ENCODE data around the gene YIF1B.
"Not testable (repeated sequence)": the region's sequence is repeated elsewhere in the genome, so short reads cannot be mapped to it uniquely, and the experiment has no call there.

The YIF1B gene, protein sequence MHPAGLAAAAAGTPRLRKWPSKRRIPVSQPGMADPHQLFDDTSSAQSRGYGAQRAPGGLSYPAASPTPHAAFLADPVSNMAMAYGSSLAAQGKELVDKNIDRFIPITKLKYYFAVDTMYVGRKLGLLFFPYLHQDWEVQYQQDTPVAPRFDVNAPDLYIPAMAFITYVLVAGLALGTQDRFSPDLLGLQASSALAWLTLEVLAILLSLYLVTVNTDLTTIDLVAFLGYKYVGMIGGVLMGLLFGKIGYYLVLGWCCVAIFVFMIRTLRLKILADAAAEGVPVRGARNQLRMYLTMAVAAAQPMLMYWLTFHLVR

DNA sequence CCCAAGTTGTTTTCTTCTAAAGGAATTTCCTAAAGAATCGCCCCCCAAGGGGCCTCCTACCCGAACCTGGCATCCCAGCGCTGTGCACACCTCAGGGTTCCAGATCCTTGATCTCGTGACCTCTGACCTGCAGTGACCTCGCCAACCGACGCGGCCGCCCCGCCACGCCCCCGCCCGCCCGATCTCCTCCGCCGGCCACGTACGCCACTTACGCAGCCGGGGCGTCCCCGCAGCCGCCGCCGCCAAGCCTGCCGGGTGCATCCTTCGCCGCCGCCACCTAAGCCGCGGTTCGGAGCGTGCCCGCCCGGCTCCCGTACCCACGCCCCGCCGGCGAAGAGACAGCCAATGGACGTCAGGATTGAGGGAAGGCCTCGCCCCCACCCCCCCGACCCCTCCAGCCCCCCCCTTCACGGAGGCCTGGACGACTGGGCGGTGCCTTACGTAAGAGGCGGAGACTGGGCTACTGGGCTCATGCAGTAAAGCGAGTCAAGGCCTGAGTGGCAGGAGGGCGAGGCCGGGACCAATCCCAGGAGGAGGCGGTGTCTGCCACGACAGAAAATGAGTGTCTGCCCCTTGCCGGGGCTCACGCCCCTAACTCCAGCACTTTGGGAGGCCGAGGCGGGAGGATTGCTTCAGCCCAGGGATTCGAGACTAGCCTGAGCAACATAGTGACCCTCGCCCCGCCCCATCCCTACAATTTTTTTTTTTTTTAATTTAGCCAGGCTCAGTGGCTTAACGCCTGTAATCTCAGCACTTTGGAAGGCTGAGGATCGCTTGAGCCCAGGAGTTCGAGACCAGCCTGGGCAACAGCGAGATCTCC lies at the start of gene YIF1B:
Gene YIF1B, minus strand, starts transcription at position 291 of the 820 bp plus-strand sequence. Its CDS starts 30 bp downstream, at position 261.
- peak; percentile 96 to 99 for DNase-seq

DNA sequence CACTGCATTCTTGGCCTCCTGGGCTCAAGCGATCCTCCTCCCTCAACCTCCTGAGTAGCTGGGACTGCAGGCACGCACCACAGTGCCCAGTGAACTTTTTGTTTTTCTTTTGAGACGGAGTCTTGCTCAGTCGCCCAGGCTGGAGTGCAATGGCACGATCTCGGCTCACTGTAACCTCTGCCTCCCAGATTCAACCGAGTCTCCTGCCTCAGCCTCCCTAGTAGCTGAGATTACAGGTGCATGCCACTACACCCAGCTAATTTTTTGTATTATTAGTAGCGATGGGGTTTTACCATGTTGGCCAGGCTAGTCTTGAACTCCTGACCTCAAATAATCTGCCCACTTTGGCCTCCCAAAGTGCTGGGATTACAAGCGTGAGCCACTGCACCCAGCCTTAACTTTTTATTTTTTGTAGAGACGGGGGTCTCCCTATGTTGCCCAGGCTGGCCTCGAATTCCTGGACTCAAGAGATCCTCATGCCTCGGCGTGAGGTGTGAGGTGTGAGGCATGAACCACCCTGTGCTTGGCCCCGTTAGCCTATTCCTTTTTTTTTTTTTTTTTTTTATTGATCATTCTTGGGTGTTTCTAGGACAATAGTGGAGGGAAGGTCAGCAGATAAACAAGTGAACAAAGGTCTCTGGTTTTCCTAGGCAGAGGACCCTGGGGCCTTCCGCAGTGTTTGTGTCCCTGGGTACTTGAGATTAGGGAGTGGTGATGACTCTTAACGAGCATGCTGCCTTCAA lies 47.4 kb upstream of the YIF1B start:
- not testable (repeated sequence) for DNase-seq

DNA sequence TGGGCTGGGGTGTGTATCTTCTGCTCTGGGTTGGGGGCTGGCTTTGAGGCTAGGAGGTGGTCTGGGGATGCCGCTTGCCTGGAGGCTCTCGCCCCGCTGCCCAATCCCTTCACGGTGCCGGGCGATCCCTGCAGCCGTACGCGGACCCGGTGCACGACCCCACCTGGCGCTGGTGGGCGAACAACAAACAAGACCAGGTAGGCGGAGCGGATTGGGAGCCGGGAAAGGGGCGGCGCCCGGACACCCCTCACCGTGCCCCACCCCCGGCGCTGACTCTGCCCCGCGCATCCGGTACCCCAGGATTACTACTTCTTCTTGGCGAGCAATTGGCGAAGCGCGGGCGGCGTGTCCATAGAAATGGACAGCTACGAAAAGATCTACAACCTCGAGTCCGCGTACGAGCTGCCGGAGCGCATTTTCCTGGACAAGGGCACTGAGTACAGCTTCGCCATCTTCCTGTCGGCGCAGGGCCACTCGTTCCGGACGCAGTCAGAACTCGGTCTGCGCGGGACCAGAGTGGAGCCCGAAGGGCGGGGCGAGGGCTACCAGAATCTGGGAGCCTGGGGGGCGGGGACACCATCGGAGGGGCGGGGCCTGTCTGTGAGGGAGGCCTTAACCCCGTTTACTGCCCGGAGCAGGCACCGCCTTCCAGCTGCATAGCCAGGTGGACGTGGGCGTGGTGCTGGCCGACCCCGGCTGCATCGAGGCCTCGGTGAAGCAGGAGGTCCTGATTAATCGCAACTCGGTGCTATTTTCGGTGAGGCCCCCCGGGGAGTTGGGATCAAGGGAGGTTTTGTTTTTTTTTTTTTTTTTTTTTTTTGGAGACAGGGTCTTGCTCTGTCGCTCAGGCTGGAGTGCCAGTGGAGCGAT lies 46.6 kb upstream of the YIF1B start:
- DNase-seq, result peak; percentile 44 to 74

DNA sequence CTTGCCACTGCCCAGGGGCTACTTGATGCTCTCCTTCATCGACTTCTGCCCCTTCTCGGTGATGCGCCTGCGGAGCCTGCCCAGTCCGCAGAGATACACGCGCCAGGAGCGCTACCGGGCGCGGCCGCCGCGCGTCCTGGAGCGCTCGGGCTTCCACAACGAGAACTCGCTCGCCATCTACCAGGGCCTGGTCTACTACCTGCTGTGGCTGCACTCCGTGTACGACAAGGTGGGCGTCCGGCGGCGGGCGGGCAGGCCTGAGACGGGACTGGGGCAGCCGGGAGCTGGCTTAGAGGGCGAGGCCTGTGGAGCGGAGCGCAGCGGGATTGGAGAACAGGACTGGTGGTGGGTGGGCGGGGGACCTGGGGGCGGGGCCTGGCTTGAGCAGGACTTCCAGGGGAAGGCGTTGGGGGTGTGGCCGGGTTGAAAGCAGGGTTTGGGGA lies 45.9 kb upstream of the YIF1B start:
- peak; percentile 78 to 85 for DNase-seq

DNA sequence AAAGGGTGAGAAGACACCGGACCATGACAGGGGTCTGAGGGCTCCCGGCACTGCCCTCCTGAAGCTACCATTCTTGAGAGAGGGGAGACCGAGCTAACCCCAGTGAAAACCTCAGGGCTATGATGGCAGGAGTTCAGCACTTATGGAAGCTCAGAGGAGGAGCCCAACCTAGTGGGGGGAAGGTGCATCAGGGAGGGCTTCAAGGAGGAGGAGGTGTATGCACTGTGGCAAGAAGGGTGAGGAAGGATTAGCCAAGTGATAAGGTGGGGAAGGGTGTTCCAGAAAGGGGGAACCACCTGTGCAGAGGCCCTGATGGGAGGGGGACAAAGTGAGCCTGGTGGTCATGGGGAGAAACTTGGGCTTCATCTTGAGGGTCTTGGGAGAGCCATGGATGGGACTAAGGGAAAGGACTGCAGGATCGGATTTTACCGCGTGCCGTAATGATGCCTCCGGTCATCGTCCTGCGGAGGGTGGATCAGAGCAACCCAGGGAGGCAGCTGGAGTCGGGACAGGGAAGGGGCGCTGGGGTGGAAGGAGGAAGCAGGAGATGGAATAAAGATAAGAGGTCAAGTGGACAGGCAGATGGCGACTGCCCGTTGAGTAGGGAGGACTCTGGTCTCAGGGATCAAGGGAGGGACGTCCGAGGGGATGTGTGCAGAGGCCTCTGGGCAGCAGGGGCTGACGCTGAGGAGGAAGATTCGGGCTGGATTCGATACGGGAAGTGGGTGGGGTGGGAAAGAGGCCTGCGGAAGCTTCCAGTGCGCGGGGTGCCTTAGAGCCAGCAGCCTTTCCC lies 45.3 kb upstream of the YIF1B start:
- no peak for DNase-seq

DNA sequence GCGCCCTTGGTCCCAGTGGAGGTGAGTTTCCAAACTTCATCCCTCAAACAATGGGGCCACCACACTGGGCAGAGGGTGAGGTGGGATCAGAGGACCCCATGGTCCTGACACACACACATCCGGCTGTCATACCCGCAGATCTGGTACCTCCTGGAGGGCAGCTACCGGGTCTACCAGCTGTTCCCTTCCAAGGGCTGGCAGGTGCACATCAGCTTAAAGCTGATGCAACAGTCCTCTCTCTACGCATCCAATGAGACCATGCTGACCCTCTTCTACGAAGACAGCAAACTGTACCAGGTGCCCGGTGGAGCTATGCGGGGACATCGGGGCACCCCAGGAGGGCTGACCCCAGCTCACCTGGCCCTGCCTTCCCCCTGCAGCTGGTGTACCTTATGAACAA lies 44.6 kb upstream of the YIF1B start:
- peak in 1 of 2 experiments; percentile 74 for DNase-seq

DNA sequence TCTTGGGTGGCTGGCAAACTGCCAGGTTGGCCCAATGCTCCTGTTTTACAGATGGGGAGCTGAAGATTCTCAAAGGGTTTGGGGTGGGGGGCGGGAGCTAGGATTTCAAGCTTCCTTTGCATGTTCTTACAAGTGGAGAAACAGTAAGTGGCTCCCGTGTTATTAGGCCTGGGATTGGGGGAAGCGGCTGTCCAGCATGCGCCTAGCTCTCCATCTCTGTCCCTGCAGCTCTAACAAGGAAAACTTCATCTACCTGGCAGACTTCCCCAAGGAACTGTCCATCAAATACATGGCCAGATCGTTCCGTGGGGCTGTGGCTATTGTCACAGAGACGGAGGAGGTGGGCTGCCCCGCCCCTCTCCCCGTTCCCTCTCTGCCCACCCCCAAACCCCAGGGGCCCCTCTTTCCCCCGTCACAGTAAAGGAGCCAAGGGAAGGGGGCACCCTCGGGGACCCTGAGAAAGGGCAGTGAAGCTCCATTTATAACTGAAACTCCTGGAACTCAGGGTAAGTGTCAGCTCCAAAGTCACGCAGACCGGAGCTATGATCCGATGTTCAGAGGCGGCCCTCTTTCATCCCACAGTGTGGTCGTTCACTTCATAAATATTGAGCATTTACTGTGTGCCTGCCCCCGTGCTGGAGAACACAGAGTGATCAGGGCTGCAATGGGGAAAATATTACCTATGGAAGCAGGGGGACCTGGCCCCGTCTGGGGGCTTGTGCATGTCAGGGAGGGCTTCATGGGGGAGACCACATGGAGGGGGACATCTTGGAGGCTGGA lies 43.7 kb upstream of the YIF1B start:
- no peak for DNase-seq

DNA sequence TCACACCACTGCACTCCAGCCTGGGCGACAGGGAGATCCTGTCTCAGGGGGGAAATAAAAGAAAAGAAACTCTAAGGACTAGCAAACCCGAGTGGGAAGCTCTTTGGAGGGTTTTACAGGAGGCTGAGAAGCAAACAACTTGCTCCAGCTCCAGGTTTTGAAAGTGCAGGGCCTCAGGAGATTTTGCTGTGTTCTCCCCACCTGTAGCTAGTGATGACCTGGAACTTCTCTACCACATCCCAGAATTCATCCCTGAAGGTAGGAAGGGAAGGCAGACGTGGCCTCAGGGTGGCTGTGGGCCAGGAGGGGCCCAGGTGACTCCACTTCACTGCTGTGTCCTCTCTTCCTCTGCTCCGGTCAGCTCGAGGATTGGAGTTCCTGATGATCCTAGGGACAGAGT lies 42.3 kb upstream of the YIF1B start:
- DNase-seq, result no peak

DNA sequence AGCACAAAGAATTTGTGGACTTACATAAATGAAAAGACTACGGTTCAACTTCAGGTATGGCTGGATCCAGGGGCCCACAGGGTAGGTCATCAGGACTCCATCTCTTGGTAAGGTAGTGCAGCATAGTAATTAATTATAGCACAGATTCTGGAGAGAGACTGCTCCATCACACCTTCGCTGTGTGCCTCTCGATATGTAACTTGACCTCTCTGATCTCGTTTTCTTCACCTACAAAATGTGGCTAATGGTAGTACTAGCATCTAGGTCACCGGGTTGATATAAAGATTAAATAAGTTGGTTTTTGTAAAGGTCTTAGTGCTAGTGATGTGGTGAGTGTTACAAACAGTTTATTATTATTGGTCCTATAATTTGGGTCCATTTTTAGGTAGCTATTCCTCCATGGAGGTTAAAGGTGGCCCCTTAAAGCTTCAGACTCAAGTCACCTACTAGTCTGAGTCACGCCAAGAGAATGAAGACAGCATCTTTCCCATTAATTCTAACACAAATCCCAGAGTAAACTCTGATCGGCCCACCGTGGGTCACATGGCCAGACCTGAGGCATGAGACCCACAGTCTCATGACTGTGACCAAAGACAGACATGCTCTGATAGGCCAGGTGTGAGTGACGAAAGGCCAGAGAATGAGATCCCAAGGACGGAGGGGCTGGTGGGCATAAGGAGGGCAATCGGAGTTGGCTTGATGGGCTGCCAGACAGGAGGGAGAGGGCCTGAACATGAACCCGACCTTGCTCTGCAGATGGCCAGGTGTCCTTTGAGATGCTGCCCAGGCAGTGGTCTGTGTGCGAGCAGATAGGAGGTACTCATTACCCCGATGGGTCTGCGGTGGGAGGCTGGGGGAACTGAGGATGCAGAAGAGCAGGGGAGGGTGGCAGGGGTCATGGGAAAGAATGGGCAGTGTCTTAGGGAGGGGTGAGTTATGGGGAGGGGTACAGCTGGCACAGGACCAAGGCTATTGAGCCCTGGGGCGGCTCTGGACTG lies 40.3 kb upstream of the YIF1B start:
- no peak for DNase-seq

DNA sequence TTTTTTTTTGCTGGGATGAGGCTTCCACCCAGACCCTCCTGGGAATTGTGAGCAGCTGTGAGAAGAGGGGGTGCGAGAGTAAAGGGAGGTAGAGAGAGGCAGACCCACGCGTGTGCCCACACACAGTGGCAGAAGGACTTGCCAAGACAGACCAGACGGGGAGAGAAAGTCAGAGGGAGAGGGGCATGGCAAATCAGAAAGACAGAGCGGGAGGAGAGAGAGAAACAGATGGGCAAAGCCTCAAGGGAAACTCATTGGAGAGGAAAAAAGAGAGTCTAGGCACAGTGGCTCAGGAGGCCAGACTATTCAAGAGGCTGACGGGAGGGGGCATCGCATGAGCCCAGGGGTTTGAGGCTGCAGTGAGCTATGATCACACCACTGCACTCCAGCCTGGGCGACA lies 36.9 kb upstream of the YIF1B start:
- DNase-seq, result peak; percentile 84 to 93

DNA sequence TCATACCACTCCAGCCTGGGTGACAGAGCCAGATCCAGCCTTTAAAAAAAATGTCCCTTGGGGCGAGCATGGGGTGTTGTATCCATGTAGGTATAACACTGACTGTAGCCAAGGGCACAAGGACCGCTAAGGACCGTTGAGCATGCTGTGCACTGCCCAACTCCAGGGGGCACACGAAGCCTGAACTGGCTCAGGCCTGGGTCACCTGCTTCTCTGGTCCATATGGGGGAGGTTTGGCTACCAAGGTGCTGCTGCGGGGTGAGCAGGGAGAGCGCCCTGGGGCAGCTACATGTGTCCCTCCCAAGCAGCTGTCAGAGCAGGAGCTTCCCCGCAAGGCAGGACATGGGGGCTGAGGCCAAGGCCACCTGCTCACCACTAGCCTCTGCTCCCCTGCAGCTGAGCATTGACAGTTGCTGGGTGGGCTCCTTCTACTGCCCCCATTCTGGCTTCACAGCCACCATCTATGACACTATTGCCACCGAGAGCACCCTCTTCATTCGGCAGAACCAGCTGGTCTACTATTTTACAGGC lies 36.2 kb upstream of the YIF1B start:
- peak; percentile 46 to 74 for DNase-seq

DNA sequence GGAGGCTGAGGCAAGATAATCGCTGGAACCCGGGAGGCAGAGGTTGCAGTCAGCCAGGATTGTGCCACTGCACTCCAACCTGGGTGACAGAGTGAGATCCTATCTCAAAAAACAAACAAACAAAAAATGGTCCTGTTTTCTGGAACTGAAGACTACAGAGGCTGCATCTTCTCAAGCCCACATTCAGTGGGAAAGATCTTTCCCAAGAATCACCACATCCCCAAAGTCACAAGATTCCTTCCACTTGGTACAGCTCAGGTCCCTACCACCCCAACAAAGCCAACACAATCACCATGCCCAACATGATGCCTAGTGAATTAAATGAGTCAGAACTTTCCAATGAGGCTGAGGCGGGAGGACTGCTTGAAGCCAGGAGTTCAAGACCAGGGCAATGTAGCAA lies 35.1 kb upstream of the YIF1B start:
- DNase-seq, result no peak

DNA sequence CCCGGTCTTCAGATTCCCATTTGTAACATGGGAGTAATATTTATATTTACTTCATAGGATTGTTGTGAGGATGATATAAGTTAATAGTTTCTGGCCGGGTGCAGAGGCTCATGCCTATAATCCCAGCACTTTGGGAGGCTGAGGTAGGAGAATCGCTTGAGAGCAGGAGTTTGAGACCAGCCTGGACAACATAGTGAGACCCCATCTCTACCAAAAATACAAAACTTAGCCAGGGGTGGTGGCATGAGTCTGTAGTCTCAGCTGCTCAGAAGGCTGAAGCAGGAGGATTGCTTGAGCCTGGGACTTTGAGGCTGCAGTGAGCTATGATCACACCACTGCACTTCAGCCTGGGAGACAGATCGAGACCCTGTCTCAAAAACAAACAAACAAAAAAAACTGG lies 31.1 kb upstream of the YIF1B start:
- DNase-seq, result no peak

DNA sequence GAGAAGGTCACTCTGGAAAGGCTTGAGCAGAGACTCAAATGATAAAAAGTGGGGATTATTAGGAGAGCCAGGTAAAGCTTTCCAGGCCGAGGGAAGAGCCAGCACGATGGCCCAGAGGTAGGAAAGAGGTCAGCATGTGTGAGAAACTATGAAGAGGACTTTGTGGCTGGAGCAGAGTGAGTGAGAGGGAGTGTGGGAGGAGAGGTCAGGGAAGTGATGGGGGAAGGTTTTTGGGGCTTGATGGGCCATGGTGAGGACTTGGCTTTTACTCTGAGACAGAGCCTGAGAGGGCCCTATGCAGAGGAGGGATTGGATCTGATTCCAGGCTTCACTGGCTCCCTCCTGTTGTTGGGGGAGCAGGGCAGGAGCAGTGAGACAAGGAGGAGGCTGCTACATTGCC lies 25.2 kb upstream of the YIF1B start:
- no peak for DNase-seq

DNA sequence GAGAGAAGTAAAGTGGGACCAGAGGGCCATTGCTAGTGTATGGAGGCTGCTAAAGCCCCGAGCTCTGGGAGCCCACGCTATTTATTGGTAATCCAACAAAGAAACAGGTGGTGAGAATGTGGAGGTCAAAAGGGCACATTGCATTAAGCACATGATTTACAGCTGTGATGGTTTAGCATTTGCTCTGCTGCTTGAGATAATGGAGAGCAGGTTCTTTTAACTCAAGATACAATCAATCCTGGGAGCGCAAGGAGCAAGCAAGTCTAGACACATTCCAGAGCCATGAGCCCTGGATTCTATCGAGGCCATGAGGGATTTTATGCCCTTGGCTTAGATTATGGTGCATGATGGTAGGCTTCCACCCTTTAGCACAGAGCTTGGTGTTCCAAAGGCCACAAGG lies 23.3 kb upstream of the YIF1B start:
- DNase-seq, result peak; percentile 69 to 71

DNA sequence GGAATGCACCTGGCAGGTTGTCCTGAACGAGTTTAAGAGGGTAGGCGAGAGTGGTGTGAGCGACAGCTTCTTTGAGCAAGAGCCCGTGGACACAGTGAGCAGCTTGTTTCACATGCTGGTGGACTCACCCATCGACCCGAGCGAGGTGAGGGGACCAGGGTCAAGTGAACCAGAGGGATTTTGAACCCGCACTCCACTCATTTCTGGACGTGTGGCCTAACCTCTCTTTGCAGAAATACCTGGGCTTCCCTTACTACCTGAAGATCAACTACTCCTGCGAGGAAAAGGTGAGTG lies 21.6 kb upstream of the YIF1B start:
- DNase-seq, result peak in 1 of 2 experiments; percentile 43

DNA sequence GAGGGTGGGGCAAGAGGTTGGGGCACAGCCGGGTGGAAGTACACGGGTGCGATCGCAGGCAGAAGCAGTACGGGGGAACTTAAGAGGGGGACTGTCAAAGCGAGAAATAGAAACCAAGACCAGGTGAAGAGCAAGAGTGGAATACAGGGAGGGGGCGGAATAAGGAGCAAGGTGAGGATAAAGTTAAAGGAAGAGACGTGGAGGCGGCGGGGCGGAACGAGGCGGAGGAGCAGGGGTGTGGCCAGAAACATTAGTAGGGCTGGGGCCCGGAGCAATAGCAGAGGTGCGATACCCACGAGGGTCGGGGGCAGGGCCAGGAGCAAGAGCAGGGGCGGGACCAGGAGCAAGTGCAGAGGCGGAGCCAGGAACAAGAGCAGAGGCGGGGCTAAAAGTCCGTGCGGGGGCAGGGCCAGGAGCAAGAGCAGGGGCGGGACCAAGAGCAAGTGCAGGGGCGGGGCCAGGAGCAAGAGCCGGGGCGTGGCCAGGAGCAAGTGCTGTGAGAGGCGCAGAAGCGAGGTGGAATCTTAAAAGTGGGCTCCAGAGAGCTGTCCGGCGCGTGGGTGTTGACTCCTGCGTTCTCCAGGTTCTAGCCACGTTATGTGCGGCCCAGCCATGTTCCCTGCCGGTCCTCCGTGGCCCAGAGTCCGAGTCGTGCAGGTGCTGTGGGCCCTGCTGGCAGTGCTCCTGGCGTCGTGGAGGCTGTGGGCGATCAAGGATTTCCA lies 21.1 kb upstream of the YIF1B start:
- DNase-seq, result peak; percentile 91 to 94

DNA sequence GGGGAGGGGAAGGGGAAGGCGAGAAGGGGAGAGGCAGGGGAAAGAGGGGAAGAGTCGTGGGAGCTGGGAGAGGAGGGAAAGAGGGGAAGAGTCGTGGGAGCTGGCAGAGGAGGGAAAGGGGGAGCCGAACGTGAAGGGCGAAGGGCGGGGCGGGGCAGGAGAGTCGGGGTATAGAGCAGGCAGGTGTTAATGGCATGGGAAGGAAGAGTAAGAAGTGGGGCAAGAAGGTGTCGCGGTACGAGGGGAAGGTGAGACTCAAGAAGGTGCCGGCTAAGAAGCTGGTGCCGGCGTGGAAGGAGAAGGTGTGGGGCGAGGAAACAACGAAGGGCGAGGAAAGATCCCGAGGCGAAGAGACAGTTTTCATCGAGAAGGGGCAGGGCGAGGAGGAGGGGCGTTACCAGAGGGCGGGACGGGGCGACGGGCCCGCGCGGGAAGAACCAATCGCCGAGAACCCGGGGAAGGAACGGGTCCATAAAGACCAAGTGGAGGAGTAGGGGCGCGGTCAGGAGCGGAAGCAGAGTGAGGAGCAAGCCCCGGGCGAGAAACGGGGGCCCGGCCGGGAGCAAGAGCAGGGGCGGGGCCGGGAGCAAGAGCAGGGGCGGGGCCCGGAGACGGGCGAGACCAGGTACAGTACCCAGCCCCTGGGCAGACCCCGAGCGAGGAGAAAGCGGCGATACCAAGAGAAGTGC lies 20.3 kb upstream of the YIF1B start:
- peak; percentile 94 to 96 for DNase-seq
